Uterus (tissue), 4 donors: ENCODE data around the gene SRRM2. TPM values are rescaled to one million over a fixed set of nuclear protein-coding genes. Genes with fewer than 3 reads are reported as not detected.

Experiments used
- DNase-seq, 2 donors: peaks; one replicate each; pipeline ENCODE4 v3.0.0-alpha.2; 2019 to 2020
- H3K27ac ChIP-seq, 2 donors: fragments of 200-600 bp; sonication (generic); 1 replicate in 1 of 2; 2 replicates in 1 of 2; pipeline ENCODE4 v1.5.1; 2016 to 2018
- H3K27me3 ChIP-seq, 2 donors: fragments of 200-600 bp; sonication (generic); one replicate each; pipeline ENCODE4 v1.5.1; 2018 to 2019; ENCODE audit warnings: control low read depth in 1 of 2
- H3K36me3 ChIP-seq, 2 donors: fragments of 200-600 bp; sonication (generic); one replicate each; pipeline ENCODE4 v1.5.1; 2019; ENCODE audit warnings: control low read depth in 1 of 2
- H3K4me1 ChIP-seq, 2 donors: fragments of 200-600 bp; sonication (generic); one replicate each; pipeline ENCODE4 v1.5.1; 2018 to 2019; ENCODE audit warnings: control low read depth in 1 of 2
- H3K4me3 ChIP-seq, 2 donors: fragments of 200-600 bp; sonication (generic); 1 replicate in 1 of 2; 2 replicates in 1 of 2; pipeline ENCODE4 v1.5.1; 2018 to 2019; ENCODE audit warnings: mild to moderate bottlenecking in 1 of 2
- H3K9me3 ChIP-seq, 2 donors: fragments of 200-600 bp; sonication (generic); one replicate each; pipeline ENCODE4 v1.5.1; 2019; ENCODE audit warnings: control low read depth in 1 of 2
- CTCF ChIP-seq, 4 experiments: fragments of 200-600 bp in 2 of 4; fragments of 450-650 bp in 2 of 4; sonication (generic) in 2 of 4; IDR thresholded peaks; one replicate each; pipeline ENCODE4 v1.5.1; 2016 to 2019; ENCODE audit warnings: antibody characterized with exemption in 4 of 4, mild to moderate bottlenecking in 2 of 4, moderate library complexity in 1 of 4
- POLR2A ChIP-seq, 2 donors: fragments of 450-650 bp; IDR thresholded peaks; one replicate each; pipeline ENCODE4 v1.6.1; 2016; ENCODE audit warnings: antibody characterized with exemption in 2 of 2, mild to moderate bottlenecking in 1 of 2, moderate library complexity in 1 of 2
- intact Hi-C: fragments of 100-400 bp; cut with DNase I; formaldehyde crosslinking; loops from one replicate; pipeline ENCODE4 v1.15.1; 2023; ENCODE audit warnings: low total_unique reads
- total RNA-seq, 4 donors: library from RNA; depleted of rRNA in 3 of 4; stranded (reverse); fragments of >200 nt in 3 of 4; gene quantifications; one replicate each; pipeline versions ENCODE4 v1.1.0 to v1.2.4, GENCODE V29; 2014 to 2023
- donor health status: DM: yes; HTN: yes; CAD: no.

SRRM2 gene
- total RNA-seq, 4 donors from 2014 or later, result 92.7 to 900 (median 121) TPM

DNA sequence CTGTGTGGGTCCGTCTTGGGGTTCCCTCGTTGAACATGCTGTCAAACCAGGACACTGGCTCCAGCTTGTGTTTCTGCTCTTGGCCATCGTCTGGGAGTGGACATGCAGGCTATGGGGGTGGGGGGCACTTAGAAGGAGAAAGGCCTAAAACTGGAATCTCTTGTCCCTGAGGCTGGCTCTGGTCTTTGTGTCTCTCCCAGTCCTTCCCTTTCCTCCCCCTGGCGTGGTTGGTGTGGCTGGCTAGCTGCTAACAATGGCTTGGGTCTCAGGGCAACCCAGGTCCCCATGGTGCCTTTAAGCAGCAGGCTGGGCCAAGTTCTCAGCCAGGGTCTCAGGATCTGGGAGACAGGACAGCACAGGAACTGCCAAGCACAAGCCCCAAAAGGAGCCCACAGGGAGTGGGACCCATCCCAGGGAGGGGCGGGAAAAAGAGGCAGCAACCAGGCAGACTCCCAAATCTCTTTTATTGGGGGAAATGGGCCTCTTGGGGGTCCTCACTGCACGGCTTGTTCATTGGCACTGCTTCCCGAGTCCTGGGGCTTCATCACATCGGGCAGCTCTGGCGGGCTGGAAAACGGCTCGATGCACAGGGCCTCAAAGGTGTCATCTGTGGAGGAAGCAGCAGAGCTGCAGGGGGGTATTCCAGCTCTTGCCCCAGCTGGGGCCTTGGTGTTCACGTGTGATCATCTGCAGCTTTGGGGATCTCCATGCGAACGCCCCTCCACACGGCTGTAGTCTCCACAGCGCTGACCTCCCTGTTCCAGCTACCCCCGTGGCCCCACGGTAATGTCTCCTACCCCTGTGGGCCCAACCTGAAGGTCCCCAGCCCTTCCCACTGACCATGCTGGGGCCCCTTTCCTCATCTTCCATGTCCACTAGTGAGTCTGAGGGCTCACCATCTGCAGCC is 19.3 kb downstream of the SRRM2 start:
- no peaks in the 10 kb centered on the region for H3K27me3 ChIP-seq
- peaks cover 0 to 13% of the 10 kb centered on the region in 2 donors for H3K4me1 ChIP-seq
- no peak for TF ChIP-seq POLR2A (IDR thresholded peaks at IDR 0.05)
- no peak for TF ChIP-seq CTCF (IDR thresholded peaks at IDR 0.05)
- intact Hi-C loops, result no loop called here
- H3K9me3 ChIP-seq, result no peaks in the 10 kb centered on the region
- no peak overlapping the region for H3K27ac ChIP-seq
- no peak overlapping the region for H3K4me3 ChIP-seq
- no peaks in the 10 kb centered on the region for H3K36me3 ChIP-seq
- no peak for DNase-seq

DNA sequence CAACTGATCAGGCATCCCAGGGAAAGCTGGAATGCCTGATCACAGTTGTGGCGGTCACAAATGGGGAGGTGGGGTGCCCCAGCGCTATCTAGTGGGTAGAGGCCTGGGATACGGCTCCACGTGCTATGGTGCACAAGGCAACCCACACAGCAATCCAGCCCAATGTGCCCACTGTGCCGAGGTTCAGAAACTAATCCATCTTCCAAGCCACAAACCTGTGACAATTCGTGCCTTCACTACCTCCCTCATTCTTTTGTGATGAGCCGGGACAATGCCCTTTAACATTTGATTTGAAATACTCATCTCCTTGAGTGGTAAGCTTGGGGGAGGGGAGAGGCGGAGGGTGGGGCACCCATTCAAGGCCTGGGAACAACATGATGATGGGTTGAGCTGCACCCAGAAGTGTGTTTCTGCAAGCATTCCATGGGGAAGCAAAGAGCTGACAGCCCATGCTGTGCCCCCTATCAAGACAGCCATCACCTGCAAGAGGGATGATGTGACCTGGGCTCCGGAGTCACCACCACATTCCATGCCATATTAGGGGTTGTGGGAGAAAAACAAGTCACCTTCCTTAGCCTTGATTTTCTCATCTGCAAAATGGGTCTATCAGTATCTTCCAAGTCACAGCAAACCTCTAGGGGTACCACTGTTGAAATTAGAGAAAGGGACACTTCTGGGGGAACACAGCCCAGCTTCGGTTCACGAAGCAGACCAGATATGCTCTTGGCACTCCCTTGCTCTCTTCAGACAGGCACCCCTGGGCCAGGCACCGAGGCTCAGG is 20.9 kb downstream of the SRRM2 start:
- Histone ChIP-seq H3K4me3 (no peak overlapping the region), H3K27ac (no peak overlapping the region), H3K9me3 (no peaks in the 10 kb centered on the region), H3K4me1 (peaks cover 0 to 12% of the 10 kb centered on the region in 2 donors), H3K36me3 (no peaks in the 10 kb centered on the region), H3K27me3 (no peaks in the 10 kb centered on the region)
- intact Hi-C loops, result no loop called here
- no peak for DNase-seq
- TF ChIP-seq CTCF (IDR thresholded peaks at IDR 0.05), result no peak
- no peak for TF ChIP-seq POLR2A (IDR thresholded peaks at IDR 0.05)

DNA sequence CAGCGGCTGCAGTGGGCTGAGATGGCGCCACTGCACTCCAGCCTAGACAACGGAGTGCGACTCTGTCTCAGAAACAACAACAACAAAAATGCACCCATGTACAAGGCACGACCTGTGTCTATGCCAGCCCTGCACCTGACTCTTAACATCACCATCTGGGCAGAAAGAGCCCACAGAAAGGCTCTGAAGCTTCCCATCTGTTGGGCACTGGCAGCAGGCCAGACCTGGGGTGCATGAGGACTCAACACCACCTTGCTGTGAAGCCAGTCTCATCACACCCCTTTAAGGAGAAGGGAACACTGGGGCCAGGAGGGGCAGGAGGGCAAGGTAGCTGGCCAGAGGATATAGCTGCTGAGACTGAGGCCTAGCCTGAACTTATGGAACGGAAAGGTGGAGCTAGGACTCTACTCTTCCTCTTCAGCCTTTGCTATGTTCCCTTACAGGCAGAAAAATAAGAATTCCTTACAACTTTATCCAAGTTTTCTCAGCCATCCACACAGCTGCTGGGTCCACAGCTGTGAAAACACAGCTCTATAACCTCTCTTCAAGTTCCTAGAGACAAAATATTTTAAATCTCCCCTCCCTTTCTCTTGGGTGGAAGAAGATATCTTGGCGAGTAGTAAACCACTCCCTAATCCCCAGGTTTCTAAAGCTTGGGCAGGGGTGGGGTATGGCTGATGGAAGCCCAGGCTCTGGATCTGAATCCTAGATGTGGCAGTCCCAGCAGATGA is 21.9 kb downstream of the SRRM2 start:
- Histone ChIP-seq H3K27me3 (no peaks in the 10 kb centered on the region), H3K4me1 (peaks cover 0 to 3% of the 10 kb centered on the region in 2 donors), H3K27ac (no peak overlapping the region), H3K36me3 (no peaks in the 10 kb centered on the region), H3K9me3 (no peaks in the 10 kb centered on the region), H3K4me3 (no peak overlapping the region)
- no peak for DNase-seq
- TF ChIP-seq POLR2A (IDR thresholded peaks at IDR 0.05) (no peak), CTCF (IDR thresholded peaks at IDR 0.05) (no peak)
- intact Hi-C loops, result no loop called here

DNA sequence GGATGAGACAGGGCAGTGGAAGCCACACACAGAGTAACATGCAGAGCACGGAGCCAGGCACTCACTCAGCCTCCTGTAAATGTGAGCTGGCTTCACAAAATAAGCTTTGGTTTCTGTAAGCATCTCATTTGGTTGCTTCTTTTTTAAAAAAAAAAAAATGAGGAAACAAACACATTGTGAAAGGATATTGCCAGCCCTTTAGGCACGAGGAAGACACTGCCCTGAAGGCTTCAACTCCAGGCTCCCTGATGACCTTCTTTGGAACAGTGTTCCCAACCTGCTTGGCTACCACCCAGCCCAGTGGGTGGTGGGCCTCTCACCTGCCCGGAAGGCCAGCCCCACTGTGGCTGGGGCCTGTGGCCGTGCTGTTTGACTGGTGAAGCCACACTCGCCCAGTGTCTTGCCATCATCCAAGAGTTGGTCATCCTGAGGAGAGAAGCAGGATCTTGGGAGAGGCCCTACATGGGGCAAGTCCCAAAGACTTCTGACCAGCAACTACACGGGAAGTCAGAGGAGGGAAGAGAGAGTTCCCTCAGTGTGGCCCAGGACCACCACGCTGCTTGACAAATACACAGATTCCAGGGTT is 22.8 kb downstream of the SRRM2 start:
- H3K27ac ChIP-seq, result no peak overlapping the region

More for the DNA sequence above, 22.8 kb downstream of the SRRM2 start:
- Histone ChIP-seq H3K36me3 (no peaks in the 10 kb centered on the region), H3K9me3 (no peaks in the 10 kb centered on the region), H3K4me1 (no peaks in the 10 kb centered on the region), H3K27me3 (no peaks in the 10 kb centered on the region), H3K4me3 (no peak overlapping the region)
- DNase-seq, result no peak
- intact Hi-C loops, result no loop called here
- TF ChIP-seq CTCF (IDR thresholded peaks at IDR 0.05) (no peak), POLR2A (IDR thresholded peaks at IDR 0.05) (no peak)
